ENCODE results near the gene TOP3A.
A peak's percentile ranks its signal among the peaks of the same experiment; 100 is the strongest.
"Not testable (repeated sequence)": the region's sequence is repeated elsewhere in the genome, so short reads cannot be mapped to it uniquely, and the experiment has no call there.

TOP3A gene

DNA sequence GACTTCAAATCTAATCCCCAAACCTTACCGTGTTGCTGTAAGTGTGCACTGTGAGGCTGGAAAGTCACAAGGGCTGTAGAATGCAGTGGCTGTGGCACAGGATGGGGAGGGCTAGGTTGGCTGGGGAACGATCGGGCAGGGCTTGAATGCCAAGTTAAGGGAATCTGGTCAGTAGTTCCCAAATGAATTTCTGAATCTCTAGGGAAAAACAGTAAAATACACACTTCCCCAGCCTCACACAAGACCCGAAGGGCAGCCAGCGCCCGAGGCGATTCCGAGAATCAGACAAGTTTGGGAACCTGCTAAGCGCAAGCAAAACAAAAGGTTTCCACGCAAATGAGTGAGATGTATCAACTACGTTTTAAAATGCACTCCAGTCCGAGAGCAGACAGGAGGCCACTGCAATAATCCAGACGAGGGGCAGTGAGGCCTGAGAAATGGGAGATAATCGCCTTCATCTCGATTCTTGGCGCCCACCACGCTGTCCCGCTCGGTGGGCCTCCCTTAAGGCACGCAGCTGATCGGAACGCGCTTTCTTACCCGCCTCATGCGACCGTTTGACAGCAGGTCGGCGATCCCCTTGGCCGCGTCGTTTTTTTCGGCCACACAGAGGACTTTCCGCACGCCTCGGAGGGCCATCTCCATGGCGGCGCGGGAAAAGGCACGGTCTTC, 599 bp downstream of the TOP3A start:
- no peaks in the 10 kb centered on the region for H3K27me3 ChIP-seq (ENCODE audit: insufficient read depth, poor library complexity, severe bottlenecking)
- H3K36me3 ChIP-seq (ENCODE audit: low read depth) = peaks cover 61% of the 10 kb centered on the region
- peaks cover 14% of the 10 kb centered on the region for H3K4me1 ChIP-seq (ENCODE audit: insufficient read depth, poor library complexity, severe bottlenecking)
- peak overlapping the region; percentile 64 for H3K4me3 ChIP-seq (ENCODE audit: severe bottlenecking)
- no peaks in the 10 kb centered on the region for H3K9me3 ChIP-seq (ENCODE audit: severe bottlenecking)
- H3K27ac ChIP-seq (ENCODE audit: poor library complexity, severe bottlenecking) = peak overlapping the region; percentile 52
- no peak for DNase-seq (ENCODE audit: low spot score)
- TF ChIP-seq, protein P1, sequence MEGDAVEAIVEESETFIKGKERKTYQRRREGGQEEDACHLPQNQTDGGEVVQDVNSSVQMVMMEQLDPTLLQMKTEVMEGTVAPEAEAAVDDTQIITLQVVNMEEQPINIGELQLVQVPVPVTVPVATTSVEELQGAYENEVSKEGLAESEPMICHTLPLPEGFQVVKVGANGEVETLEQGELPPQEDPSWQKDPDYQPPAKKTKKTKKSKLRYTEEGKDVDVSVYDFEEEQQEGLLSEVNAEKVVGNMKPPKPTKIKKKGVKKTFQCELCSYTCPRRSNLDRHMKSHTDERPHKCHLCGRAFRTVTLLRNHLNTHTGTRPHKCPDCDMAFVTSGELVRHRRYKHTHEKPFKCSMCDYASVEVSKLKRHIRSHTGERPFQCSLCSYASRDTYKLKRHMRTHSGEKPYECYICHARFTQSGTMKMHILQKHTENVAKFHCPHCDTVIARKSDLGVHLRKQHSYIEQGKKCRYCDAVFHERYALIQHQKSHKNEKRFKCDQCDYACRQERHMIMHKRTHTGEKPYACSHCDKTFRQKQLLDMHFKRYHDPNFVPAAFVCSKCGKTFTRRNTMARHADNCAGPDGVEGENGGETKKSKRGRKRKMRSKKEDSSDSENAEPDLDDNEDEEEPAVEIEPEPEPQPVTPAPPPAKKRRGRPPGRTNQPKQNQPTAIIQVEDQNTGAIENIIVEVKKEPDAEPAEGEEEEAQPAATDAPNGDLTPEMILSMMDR (IDR thresholded peaks at IDR 0.05; ENCODE audit: poor library complexity, severe bottlenecking) = no peak
- ATAC-seq (ENCODE audit: low read depth) = no peak; the same call in 2 of the 3 replicates

DNA sequence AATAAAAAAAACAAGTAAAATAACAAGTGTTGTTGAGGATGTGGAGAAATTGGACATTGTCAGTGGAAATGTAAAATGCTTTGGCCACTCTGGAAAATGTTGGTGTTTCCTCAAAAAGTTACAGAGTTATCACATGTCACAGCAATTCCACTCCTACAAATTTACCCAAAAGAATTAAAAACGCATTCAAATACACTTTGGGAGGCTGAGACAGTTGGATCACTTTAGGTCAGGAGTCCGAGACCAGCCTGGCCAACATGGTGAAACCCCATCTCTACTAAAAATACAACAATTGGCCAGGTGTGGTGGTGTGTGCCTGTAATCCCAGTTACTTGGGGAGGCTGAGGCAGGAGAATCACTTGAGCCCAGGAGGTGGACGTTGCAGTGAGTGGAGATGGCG, 5.6 kb downstream of the TOP3A start:
- TF ChIP-seq, protein P1 (IDR thresholded peaks at IDR 0.05; ENCODE audit: poor library complexity, severe bottlenecking) = no peak
- ATAC-seq (ENCODE audit: low read depth) = no peak
- H3K27me3 ChIP-seq (ENCODE audit: insufficient read depth, poor library complexity, severe bottlenecking) = no peaks in the 10 kb centered on the region
- no peak overlapping the region for H3K4me3 ChIP-seq (ENCODE audit: severe bottlenecking)
- H3K36me3 ChIP-seq (ENCODE audit: low read depth) = peaks cover 92% of the 10 kb centered on the region
- no peak overlapping the region for H3K27ac ChIP-seq (ENCODE audit: poor library complexity, severe bottlenecking)
- DNase-seq (ENCODE audit: low spot score) = no peak
- peaks cover 6% of the 10 kb centered on the region for H3K4me1 ChIP-seq (ENCODE audit: insufficient read depth, poor library complexity, severe bottlenecking)
- H3K9me3 ChIP-seq (ENCODE audit: severe bottlenecking) = peaks cover 2% of the 10 kb centered on the region

DNA sequence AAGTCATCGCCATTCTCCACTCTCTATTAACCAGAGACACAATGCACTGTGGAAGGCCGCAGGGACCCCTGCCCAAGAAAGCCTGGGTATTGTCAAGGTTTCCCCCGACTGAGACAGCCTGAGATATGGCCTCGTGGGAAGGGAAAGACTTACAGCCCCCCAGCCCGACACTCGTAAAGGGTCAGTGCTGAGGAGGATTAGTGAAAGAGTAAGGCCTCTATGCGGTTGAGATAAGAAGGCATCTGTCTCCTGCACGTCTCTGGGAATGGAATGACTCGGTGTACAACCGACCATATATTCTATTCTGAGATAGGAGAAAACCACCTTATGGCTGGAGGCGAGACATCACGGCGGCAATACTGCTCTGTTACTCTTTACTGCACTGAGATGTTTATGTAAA, 11.6 kb downstream of the TOP3A start:
- not testable (repeated sequence) for H3K4me3 ChIP-seq (ENCODE audit: severe bottlenecking); H3K27me3 ChIP-seq (ENCODE audit: insufficient read depth, poor library complexity, severe bottlenecking); H3K27ac ChIP-seq (ENCODE audit: poor library complexity, severe bottlenecking); H3K4me1 ChIP-seq (ENCODE audit: insufficient read depth, poor library complexity, severe bottlenecking); DNase-seq (ENCODE audit: low spot score); H3K9me3 ChIP-seq (ENCODE audit: severe bottlenecking); ATAC-seq (ENCODE audit: low read depth)
- H3K36me3 ChIP-seq (ENCODE audit: low read depth) = peaks cover 90% of the 10 kb centered on the region

GRCh38 chr17:18300725-18301480, 13.9 kb downstream of the TOP3A start:
- DNase-seq (ENCODE audit: low spot score) = no peak
- H3K4me1 ChIP-seq (ENCODE audit: insufficient read depth, poor library complexity, severe bottlenecking) = no peaks in the 10 kb centered on the region
- no peaks in the 10 kb centered on the region for H3K9me3 ChIP-seq (ENCODE audit: severe bottlenecking)
- H3K27me3 ChIP-seq (ENCODE audit: insufficient read depth, poor library complexity, severe bottlenecking) = no peaks in the 10 kb centered on the region
- ATAC-seq (ENCODE audit: low read depth) = no peak
- no peak overlapping the region for H3K4me3 ChIP-seq (ENCODE audit: severe bottlenecking)
- TF ChIP-seq, protein P1 (IDR thresholded peaks at IDR 0.05; ENCODE audit: poor library complexity, severe bottlenecking) = no peak
- peaks cover 79% of the 10 kb centered on the region for H3K36me3 ChIP-seq (ENCODE audit: low read depth)
- H3K27ac ChIP-seq (ENCODE audit: poor library complexity, severe bottlenecking) = no peak overlapping the region

DNA sequence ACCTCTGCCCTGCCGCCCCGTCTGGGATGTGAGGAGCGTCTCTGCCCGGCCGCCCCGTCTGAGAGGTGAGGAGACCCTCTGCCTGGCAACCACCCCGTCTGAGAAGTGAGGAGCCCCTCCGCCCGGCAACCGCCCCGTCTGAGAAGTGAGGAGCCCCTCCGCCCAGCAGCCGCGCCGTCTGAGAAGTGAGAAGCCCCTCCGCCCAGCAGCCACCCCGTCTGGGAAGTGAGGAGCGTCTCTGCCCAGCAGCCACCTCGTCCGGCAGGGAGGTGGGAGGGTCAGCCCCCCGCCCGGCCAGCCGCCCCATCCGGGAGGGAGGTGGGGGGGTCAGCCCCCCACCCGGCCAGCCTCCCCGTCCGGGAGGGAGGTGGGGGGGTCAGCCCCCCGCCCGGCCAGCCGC, 16.7 kb downstream of the TOP3A start:
- not testable (repeated sequence) for DNase-seq (ENCODE audit: low spot score); H3K27me3 ChIP-seq (ENCODE audit: insufficient read depth, poor library complexity, severe bottlenecking); H3K9me3 ChIP-seq (ENCODE audit: severe bottlenecking); ATAC-seq (ENCODE audit: low read depth); H3K4me3 ChIP-seq (ENCODE audit: severe bottlenecking); H3K4me1 ChIP-seq (ENCODE audit: insufficient read depth, poor library complexity, severe bottlenecking); H3K27ac ChIP-seq (ENCODE audit: poor library complexity, severe bottlenecking)
- peaks cover 74% of the 10 kb centered on the region for H3K36me3 ChIP-seq (ENCODE audit: low read depth)

All from RWPE2 (cell line).